HG03457 (cell line): ENCODE results near the gene WDFY4.

ENCODE experiments used
- ATAC-seq: cut with Tn5 transposase; IDR thresholded peaks from one replicate; pipeline ENCODE4 v1.9.1; 2021; ENCODE audit warnings: moderate number of reproducible peaks; ENCODE audit not compliant: unreplicated experiment

The WDFY4 gene

GRCh38 chr10:49009199-49009979, 324.7 kb downstream of the WDFY4 start:
- ATAC-seq: no peak

GRCh38 chr10:49010295-49010694, 325.6 kb downstream of the WDFY4 start:
- ATAC-seq: no peak

- no peak for ATAC-seq
These were observed 326.2 kb downstream of the WDFY4 start for GRCh38 chr10:49010865-49011264.

- ATAC-seq: no peak
These were observed 327.1 kb downstream of the WDFY4 start for GRCh38 chr10:49011756-49012155.

GRCh38 chr10:49012603-49013002, 327.9 kb downstream of the WDFY4 start:
- no peak for ATAC-seq

GRCh38 chr10:49015700-49016099, 331.0 kb downstream of the WDFY4 start:
- ATAC-seq: no peak

- no peak for ATAC-seq
These were observed 337.0 kb downstream of the WDFY4 start for GRCh38 chr10:49021685-49022084.

GRCh38 chr10:49023071-49023470, 338.4 kb downstream of the WDFY4 start:
- ATAC-seq: no peak

- no peak for ATAC-seq
These were observed 339.1 kb downstream of the WDFY4 start for GRCh38 chr10:49023752-49024151.

- ATAC-seq: no peak
These were observed 339.8 kb downstream of the WDFY4 start for GRCh38 chr10:49024484-49024883.

GRCh38 chr10:49025347-49025983, 340.8 kb downstream of the WDFY4 start:
- ATAC-seq: no peak

- ATAC-seq: no peak
These were observed 344.0 kb downstream of the WDFY4 start for GRCh38 chr10:49028639-49029038.

GRCh38 chr10:49029666-49030065, 345.0 kb downstream of the WDFY4 start:
- ATAC-seq: no peak
